Spinal cord (tissue), 10 donors: ENCODE measurements around the gene NCSTN. TPM values are rescaled to one million over a fixed set of nuclear protein-coding genes. Genes with fewer than 3 reads are reported as not detected.
A peak's percentile ranks its signal among the peaks of the same experiment; 100 is the strongest.

Source experiments
- DNase-seq, 6 donors: peaks; one replicate each; pipeline versions ENCODE4 v3.0.0 to v3.0.0-alpha.2; 2013 to 2015; ENCODE audit warnings: low spot score in 6 of 6, low read depth in 4 of 6
- H3K27ac ChIP-seq: one replicate; pipeline ENCODE4 v1.5.1; 2013; ENCODE audit warnings: low read depth, low read length, control low read depth
- H3K27me3 ChIP-seq: one replicate; pipeline ENCODE4 v1.6.1; 2013; ENCODE audit warnings: low read length; ENCODE audit not compliant: control insufficient read depth, insufficient read depth
- H3K36me3 ChIP-seq: one replicate; pipeline ENCODE4 v1.6.1; 2013; ENCODE audit warnings: low read length; ENCODE audit not compliant: control insufficient read depth, insufficient read depth
- H3K4me1 ChIP-seq: one replicate; pipeline ENCODE4 v1.6.1; 2013; ENCODE audit warnings: low read length; ENCODE audit not compliant: control insufficient read depth, insufficient read depth
- H3K4me3 ChIP-seq: one replicate; pipeline ENCODE4 v1.5.1; 2013; ENCODE audit warnings: low read depth, low read length, control low read depth
- H3K9me3 ChIP-seq: one replicate; pipeline ENCODE4 v1.6.1; 2013; ENCODE audit warnings: low read length; ENCODE audit not compliant: control insufficient read depth, insufficient read depth
- WGBS: methylation state at CpG from one replicate; pipeline ENCODE4 v1.1.5; 2013; ENCODE audit warnings: missing lambda C conversion rate; ENCODE audit not compliant: insufficient coverage; 5-methylcytosine and 5-hydroxymethylcytosine counted together
- polyA plus RNA-seq, 2 donors: library from polyadenylated mRNA; unstranded; fragments of 120-200 nt; gene quantifications; one replicate each; pipeline ENCODE4 v1.2.1, GENCODE V29; 2013; ENCODE audit not compliant: insufficient read length in 2 of 2
- total RNA-seq, 2 donors: library from RNA; depleted of rRNA in 1 of 2; stranded (reverse); fragments of 120-200 nt in 1 of 2; fragments of >200 nt in 1 of 2; gene quantifications; one replicate each; pipeline versions ENCODE4 v1.2.3 to v1.2.4, GENCODE V29; 2013 to 2014
- donor health status: healthy.

Gene NCSTN
- total and polyA plus RNA-seq, 4 donors, result 54.1 to 74.3 (median 63.8) TPM

- no peaks in the 10 kb centered on the region for H3K36me3 ChIP-seq
- no peaks in the 10 kb centered on the region for H3K9me3 ChIP-seq
- H3K4me1 ChIP-seq, result peaks cover 32% of the 10 kb centered on the region
- peak in 4 of 6 donors; percentile 39 to 90 (median 64) for DNase-seq
- 0% methylated on average over 35 of the region's 55 CpGs for WGBS
- H3K27me3 ChIP-seq, result no peaks in the 10 kb centered on the region
- peak overlapping the region; percentile 76 for H3K4me3 ChIP-seq
- H3K27ac ChIP-seq, result peak overlapping the region; percentile 82
Measured at GRCh38 chr1:160400646-160401486, 57.7 kb downstream of the NCSTN start.

GRCh38 chr1:160401487-160401805, 58.3 kb downstream of the NCSTN start:
- H3K9me3 ChIP-seq, result no peaks in the 10 kb centered on the region
- peak in 1 of 6 donors; percentile 38 for DNase-seq
- peak overlapping the region; percentile 76 for H3K4me3 ChIP-seq
- WGBS, result 4% methylated on average over 7 of the region's 7 CpGs
- H3K27me3 ChIP-seq, result no peaks in the 10 kb centered on the region
- H3K4me1 ChIP-seq, result peaks cover 36% of the 10 kb centered on the region
- H3K36me3 ChIP-seq, result no peaks in the 10 kb centered on the region
- peak overlapping the region; percentile 82 for H3K27ac ChIP-seq

- Histone ChIP-seq H3K4me1 (peaks cover 43% of the 10 kb centered on the region), H3K4me3 (peak overlapping the region; percentile 76), H3K36me3 (peaks cover 2% of the 10 kb centered on the region), H3K27me3 (no peaks in the 10 kb centered on the region), H3K27ac (peak overlapping the region; percentile 82), H3K9me3 (no peaks in the 10 kb centered on the region)
- peak in 2 of 6 donors; percentile 26 to 57 for DNase-seq
- WGBS, result 14% methylated on average over 5 of the region's 9 CpGs
Measured at GRCh38 chr1:160402001-160402795, 59.0 kb downstream of the NCSTN start.

DNA sequence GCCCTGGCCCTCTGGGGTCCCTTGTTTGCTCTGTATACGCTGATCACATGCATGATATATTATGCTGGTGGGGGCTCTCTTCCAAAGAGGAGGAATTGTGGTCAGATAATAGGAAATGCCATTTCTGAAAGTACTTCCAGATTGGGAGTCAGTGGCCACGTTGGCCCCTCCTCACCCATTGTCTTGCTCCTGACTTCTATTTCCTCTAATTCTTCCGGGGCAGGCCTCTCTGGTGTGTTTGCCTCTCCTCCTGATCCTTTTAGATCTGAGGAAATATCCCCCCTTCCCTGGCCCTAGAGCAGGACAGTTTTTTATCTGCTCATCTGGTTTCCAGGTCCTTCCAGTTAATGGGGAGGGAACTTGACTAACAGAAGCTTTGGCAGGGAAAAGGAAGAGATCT, 60.1 kb downstream of the NCSTN start:
- Histone ChIP-seq H3K4me3 (no peak overlapping the region), H3K4me1 (peaks cover 54% of the 10 kb centered on the region), H3K27ac (no peak overlapping the region), H3K27me3 (no peaks in the 10 kb centered on the region), H3K36me3 (peaks cover 11% of the 10 kb centered on the region), H3K9me3 (no peaks in the 10 kb centered on the region)
- WGBS, result 15% methylated on average over 3 of the region's 3 CpGs
- no peak for DNase-seq

- H3K27ac ChIP-seq, result no peak overlapping the region
Measured at GRCh38 chr1:160404094-160404493, 60.9 kb downstream of the NCSTN start.

DNA sequence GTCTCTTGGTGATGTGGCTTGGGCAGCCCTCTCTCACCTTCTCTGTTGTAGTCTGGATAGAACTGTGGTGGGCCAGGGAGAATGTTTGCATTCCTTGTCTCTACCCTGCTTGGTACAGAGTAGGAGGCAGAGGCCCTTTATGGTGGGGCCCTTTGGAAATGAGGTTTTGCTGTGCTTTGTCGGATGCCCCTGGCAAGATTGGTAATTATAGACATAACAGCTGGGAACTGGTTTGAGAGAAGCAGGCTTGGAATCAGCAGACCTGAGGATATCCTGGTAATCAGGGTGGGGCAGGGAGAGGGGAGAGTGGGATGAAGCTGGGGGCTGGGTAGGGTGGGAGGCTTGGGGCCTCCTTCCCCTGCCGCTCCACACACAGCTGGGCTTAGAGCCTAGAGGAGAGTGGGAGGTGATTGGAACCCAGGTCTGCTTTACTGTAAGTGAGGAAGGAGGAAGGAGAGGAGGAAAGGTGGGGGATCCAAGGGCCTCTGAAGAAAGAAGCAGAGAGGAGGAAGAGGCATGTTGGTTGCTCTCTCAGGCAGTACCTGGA, 62.2 kb downstream of the NCSTN start:
- H3K27ac ChIP-seq, result no peak overlapping the region
- peaks cover 19% of the 10 kb centered on the region for H3K36me3 ChIP-seq
- no peaks in the 10 kb centered on the region for H3K27me3 ChIP-seq
- peaks cover 68% of the 10 kb centered on the region for H3K4me1 ChIP-seq
- WGBS, result 47% methylated on average over 1 of the region's 2 CpGs
- no peak overlapping the region for H3K4me3 ChIP-seq
- DNase-seq, result no peak
- no peaks in the 10 kb centered on the region for H3K9me3 ChIP-seq

More at GRCh38 chr1:160404094-160404493, 60.9 kb downstream of the NCSTN start:
- no peak for DNase-seq
- no CpG with 5 or more reads among the region's 3 CpGs for WGBS
- Histone ChIP-seq H3K9me3 (no peaks in the 10 kb centered on the region), H3K4me1 (peaks cover 62% of the 10 kb centered on the region), H3K27me3 (no peaks in the 10 kb centered on the region), H3K4me3 (no peak overlapping the region), H3K36me3 (peaks cover 16% of the 10 kb centered on the region)

DNA sequence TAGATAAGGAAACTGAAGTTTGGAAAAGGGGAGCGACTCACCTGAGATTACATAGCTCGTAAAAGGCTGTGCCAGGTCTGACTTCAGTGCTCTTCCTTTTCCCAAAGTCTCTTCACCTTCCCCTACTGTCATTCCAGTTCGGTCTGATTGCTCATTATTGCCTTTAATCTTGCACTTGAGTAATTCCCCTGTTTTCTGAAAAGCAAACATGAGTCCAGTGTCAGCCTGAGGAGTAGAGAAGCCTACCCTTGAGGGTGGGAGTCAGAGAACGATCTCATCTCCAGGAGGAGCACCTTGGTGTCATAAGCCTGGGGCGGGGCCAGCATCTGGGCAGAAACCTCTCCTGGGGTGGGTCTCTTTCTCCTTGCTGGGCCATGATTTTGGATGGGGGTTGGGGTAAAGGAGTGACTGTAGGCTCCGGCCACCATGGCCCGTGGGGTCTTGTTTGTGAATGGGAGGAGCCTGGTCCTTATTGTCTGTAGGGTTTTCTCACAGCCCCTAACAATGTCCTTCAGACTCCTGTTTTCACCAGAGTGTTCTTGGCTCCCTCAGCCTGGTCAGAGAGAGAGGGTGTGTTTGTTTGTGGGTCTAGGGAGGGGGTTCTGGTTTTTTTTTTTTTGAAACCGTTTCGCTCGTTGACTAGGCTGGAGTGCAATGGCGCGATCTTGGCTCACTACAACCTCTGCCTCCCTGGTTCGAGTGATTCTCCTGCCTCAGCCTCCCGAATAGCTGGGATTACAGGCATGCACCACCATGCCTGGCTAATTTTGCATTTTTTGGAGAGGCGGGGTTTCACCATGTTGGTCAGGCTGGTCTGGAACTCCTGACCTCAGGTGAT, 63.2 kb downstream of the NCSTN start:
- no peak for DNase-seq
- Histone ChIP-seq H3K4me3 (no peak overlapping the region), H3K9me3 (no peaks in the 10 kb centered on the region), H3K27me3 (no peaks in the 10 kb centered on the region), H3K27ac (no peak overlapping the region), H3K4me1 (peaks cover 76% of the 10 kb centered on the region), H3K36me3 (peaks cover 19% of the 10 kb centered on the region)
- 82% methylated on average over 9 of the region's 15 CpGs for WGBS

DNA sequence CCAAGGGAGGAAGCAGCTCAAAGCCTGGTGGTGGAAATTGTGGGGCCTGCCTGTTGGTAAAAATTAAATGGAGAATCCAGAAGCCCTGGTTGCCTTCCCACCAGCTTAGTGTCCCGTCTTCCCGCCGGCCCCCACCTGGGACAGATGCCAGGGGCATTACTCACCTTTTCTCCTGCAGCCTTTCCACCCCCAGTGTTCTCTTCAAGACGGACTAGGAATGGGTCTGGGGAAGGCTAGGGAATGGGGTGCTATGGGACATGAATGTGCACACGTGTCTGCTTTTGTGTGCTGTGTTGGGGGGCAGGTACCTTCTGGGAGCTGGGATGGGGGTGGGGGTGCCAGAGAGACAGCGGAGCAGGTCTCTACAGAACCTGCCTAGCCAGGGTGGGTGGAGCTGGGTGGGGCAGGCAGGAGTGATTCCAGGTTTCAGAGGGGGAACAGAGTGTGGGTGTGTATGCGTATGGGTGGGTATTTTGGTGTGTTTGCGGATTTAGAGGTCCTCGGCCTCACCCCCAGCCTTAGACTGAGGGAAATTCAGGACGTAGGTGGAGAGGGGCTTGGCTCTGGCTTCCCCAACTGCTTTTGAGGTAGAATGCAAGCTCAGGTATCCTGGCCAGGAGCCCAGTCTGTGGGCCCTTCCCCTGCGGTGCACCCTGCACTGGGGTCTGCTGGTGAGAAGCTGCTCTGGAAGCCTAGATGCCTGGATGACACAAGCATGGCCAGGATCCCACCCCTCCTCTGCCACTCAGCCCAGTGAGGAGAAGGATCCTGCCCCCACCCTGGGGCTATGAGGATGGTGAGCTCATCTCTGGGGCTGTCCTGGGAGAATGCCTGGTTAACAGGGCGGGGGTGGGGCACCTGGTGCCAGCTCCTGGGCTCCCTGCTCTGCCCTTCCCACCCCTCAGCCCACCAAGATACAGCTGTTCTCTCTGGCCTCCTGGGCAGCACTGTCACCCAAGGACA, 64.9 kb downstream of the NCSTN start:
- Histone ChIP-seq H3K27me3 (no peaks in the 10 kb centered on the region), H3K9me3 (no peaks in the 10 kb centered on the region), H3K36me3 (peaks cover 19% of the 10 kb centered on the region), H3K4me1 (peaks cover 63% of the 10 kb centered on the region), H3K27ac (no peak overlapping the region), H3K4me3 (no peak overlapping the region)
- WGBS, result 81% methylated on average over 7 of the region's 12 CpGs
- no peak for DNase-seq
